Umbilical cord (tissue), 2 donors: Measurements from ENCODE around the gene AOAH. TPM values are rescaled to one million over a fixed set of nuclear protein-coding genes. Genes with fewer than 3 reads are reported as not detected.

ENCODE experiments used
- DNase-seq: peaks from one replicate; pipeline ENCODE4 v3.0.0-alpha.2; 2015; ENCODE audit warnings: low spot score
- total RNA-seq: library from RNA; depleted of rRNA; stranded (reverse); fragments of >200 nt; gene quantifications from one replicate; pipeline ENCODE4 v1.2.3, GENCODE V29; 2014; ENCODE audit warnings: low replicate concordance; ENCODE audit not compliant: insufficient read depth

Gene AOAH
- total RNA-seq, 1 donor from 2014 or later = 2.6 TPM

GRCh38 chr7:36602934-36603887 lies 121.1 kb downstream of the AOAH start:
- DNase-seq = no peak

DNA sequence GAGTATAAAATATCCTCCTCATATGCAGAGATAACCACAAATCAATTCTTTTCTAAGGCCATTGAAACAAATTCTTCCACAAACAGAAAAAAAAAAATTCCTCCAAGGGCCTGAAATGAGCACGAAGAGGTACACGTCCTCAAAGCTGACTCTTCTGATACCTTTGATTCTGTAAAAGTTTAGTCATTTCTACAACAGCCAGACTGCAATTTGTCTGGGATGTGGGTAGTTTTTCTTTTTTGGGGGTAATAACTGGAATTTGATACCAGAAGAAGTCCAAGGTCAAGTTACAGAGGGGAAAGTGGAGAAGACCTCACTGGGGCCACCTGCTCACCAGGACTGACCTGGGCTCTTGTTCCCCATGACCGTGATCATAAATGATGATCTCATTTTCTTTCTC lies 121.8 kb downstream of the AOAH start:
- no peak for DNase-seq

DNA sequence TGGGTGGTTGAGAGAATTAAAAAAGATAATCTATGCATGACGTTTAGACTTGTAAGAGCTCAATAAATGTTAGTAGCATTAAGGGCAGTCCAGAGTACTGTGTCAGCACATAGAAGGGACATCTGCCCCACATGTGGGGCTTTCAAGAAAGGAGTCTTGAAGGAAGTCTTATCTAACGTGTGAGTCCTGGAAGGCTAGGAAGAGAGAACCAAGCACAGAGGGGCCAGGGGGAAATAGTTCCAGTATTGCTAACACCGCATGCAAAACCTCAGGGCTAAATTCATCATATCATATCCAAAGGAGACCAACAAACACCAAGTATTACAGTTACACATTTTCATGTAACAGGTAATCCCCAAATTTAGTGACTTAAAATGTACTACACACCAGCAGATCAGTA lies 122.7 kb downstream of the AOAH start:
- no peak for DNase-seq

- DNase-seq = peak; percentile 49
Measured at GRCh38 chr7:36600869-36601530, 123.3 kb downstream of the AOAH start.

- DNase-seq = no peak
Measured at GRCh38 chr7:36600314-36600682, 124.0 kb downstream of the AOAH start.

DNA sequence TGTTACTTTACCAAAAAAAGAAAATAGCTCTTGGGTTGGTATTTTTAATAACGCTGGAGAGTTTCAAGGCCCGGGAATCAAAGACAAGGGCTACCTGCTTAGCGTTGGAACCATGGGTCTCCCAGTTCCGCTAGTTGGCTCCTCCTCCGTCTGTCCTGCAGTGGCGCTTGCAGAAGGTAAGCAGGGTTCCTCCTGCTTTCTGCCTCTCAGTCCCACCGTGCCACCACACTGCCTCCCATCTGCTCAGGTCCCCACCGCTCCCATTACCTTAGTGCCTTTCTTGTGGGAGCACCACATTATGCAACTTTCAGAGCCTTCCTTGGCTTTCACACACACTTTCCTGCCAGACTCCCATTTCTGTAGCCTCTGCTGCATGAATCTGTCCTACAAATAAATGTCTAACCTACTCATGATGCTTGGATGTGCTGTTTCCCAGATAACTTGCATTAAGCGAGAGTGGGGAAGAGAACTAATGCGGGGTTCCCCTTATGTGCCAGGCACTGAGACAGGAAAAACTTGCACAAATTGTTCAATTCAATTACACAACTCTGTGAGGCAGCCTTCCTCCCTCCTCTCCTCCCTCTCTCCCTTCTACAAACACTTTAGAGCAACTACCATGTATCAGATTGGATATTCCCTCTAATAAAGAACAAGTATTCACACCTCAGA lies 124.5 kb downstream of the AOAH start:
- no peak for DNase-seq

DNA sequence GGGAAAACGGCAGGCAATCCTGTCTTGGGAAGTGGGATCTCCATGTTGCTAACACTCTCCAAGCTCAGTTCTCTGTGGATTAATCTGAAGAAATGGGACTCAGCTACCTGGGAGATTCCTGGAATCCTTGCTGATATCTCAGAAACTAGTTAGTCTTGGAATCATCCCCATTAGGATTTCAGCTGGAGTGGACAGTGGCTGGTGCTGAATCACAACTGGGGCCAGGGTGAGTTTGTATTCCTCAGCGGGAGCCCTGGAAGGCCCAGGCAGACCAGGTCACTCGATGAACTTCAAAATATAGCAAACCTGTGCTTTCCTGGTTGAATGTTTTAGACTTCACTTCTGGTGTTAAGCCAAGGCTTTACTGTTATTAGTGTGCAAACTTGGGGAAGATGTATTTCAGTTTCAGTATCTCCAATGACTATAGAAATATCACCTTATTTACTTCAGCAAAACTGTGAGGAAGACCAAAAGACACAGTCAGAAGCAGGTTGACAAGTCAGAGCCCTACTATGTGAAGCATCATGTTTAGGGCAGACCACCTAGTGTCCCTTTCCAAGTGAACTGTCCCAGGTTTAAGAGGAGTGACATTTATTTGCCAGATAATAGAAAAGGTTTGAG lies 126.1 kb downstream of the AOAH start:
- DNase-seq = no peak

- no peak for DNase-seq
Measured at GRCh38 chr7:36597090-36597773, 127.1 kb downstream of the AOAH start.

GRCh38 chr7:36594445-36594844 lies 129.8 kb downstream of the AOAH start:
- no peak for DNase-seq

DNA sequence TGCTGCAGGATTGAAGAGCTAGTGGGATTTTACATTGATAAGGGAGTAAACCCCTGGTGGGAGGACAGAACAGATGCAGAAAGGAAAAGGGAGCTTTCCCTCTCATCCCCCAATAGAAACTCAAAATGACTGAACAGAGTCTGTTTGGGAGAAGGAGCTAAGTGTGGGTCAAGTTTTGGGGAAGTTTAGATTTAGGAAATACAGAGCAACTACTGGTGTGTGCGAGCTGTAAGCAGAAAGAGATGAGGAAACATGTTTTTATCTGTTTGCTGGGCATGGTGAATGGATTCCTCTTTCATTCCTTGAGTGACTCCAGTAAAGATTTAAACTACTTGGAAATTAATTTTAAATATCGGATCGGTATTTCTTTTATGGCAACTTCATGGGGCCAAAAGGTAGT lies 132.7 kb downstream of the AOAH start:
- no peak for DNase-seq

GRCh38 chr7:36589391-36589790 lies 134.9 kb downstream of the AOAH start:
- no peak for DNase-seq

- peak; percentile 65 for DNase-seq
Measured at GRCh38 chr7:36583318-36583717, 141.0 kb downstream of the AOAH start.

DNA sequence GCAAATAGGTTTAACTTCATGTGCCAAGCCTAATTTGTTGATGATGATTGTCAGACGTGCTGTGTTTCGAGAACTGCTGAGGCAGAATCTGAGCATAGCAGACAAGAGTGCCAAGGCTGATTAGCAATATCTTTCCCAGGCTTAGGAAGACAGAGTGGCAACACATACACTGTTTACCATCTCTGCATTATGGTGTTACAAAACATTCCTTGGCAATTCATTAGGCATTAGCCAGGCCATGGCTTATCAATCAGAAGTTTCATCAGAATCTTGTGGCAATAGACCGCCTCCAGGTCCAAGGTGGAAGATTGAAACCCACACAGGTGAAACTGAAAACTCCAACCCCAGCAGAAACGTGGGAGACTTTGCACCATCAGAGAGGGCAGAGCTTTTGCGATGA lies 148.5 kb downstream of the AOAH start:
- DNase-seq = no peak

DNA sequence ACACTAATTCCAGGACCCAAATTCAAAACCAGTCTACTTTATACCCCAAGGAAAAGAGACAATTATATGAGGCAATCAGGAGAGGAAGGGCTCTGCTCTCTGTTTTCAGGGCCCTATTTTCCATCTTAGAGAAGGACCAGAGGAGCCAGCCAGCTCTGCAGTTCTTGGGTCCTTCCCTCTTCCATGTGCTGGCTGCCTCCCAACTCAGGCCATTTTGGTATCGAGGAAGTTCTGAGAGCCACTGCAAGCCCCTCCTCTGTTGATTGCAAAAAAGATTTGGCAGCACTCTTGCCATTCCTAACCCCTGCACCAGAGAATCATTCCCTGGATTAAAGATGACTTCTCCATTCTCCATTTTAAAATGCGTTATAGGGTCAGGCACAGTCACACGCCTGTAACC lies 151.2 kb downstream of the AOAH start:
- no peak for DNase-seq

- DNase-seq = no peak
Measured at GRCh38 chr7:36571190-36571560, 153.1 kb downstream of the AOAH start.

- DNase-seq = no peak
Measured at GRCh38 chr7:36570528-36571189, 153.6 kb downstream of the AOAH start.

DNA sequence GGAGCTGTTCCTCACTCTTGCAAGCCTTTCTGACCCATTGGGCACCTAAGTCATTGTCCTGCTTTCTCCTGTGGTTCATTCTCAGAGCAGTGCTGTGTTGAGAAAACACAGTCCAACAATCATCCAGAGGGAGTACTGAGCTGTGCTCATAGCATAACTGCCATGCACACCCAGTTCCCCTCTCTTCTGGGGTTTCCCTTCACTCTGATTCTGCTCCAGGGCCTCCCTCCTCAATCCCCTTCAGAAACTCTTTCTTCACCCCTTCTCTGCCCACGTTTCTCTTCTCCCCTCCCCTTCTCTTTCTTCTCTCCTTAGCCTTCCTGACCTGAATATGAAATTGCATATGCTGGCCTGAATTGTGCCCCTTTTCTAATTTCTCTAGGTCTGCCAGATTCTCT lies 155.8 kb downstream of the AOAH start:
- no peak for DNase-seq

DNA sequence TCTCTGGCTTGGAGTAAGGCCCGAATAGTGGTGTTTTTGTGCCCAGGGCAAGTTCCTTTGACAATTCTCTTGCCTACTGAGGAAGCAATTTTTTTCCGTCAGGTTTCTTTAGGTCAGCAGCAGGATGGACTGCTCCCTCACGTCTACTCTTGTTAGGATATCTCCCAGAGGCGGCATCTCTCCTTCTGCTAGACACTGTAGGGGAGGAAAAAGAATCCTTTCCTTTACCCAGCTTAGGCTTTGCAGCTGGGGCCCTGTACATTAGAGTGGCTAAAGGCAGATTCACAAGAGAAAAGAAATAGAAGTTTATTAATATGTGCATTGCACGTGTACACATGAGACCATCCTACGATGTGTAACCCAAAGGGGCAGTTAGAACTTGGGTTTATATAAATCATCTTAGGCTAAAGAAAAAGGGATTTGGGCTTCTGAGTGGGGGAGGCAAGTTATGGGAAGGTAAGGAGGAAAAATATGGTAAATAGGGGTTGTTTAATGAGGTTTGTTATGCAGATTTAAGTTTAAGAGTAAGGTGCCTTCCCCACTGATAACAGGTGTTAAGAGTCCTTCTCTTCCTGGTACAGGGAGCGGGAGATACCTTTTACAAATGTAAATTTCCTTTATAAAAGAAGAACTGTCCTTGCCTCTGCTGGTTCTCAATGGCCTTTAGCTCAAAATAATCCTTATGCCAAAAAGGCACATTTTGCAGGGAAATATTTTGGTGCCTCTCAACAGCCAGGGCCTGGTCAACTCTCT lies 156.4 kb downstream of the AOAH start:
- no peak for DNase-seq

GRCh38 chr7:36565792-36566356 lies 158.4 kb downstream of the AOAH start:
- no peak for DNase-seq

DNA sequence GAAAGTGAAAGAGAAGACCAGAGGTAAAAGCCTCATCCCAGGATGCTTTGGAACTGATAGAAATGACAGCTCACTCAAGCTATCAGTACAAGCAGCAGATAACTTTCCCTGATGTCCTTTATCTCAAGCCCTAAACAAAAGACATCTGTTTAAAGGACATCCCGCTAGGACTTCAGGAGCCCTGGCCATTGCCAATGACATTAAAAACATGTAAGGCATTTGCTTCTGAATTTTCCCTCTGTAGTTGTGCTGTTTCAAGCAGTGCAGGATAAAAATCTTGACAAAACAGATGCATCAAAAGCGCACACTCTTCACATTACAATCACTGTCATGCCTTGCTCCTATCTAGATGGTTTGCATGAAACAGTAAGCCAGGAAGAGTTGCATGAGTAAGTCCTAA lies 159.8 kb downstream of the AOAH start:
- no peak for DNase-seq
